Measurements from ENCODE around the gene PLPPR4. TPM values are rescaled to one million over a fixed set of nuclear protein-coding genes. Genes with fewer than 3 reads are reported as not detected.
"Not testable (repeated sequence)": the region's sequence is repeated elsewhere in the genome, so short reads cannot be mapped to it uniquely, and the experiment has no call there.

The PLPPR4 gene
- total RNA-seq: not detected

- no peak for DNase-seq
Observed at GRCh38 chr1:99264201-99265021, at the start of gene PLPPR4. Gene PLPPR4 (plus strand): TSS chr1:99264492. CDS start chr1:99264594, 102 bp downstream.

- no peak for DNase-seq
Observed at GRCh38 chr1:99216956-99217355, 47.3 kb upstream of the PLPPR4 start.

- DNase-seq: no peak
Observed at GRCh38 chr1:99217599-99217998, 46.7 kb upstream of the PLPPR4 start.

GRCh38 chr1:99218572-99218971, 45.7 kb upstream of the PLPPR4 start:
- DNase-seq: no peak

GRCh38 chr1:99218999-99219398, 45.3 kb upstream of the PLPPR4 start:
- no peak for DNase-seq

GRCh38 chr1:99227056-99227897, 37.0 kb upstream of the PLPPR4 start:
- DNase-seq: no peak

- DNase-seq: no peak
Observed at GRCh38 chr1:99228153-99228552, 36.1 kb upstream of the PLPPR4 start.

GRCh38 chr1:99229122-99229521, 35.2 kb upstream of the PLPPR4 start:
- DNase-seq: no peak

- DNase-seq: no peak
Observed at GRCh38 chr1:99230695-99231094, 33.6 kb upstream of the PLPPR4 start.

- DNase-seq: no peak
Observed at GRCh38 chr1:99232172-99232571, 32.1 kb upstream of the PLPPR4 start.

GRCh38 chr1:99233446-99233845, 30.8 kb upstream of the PLPPR4 start:
- no peak for DNase-seq

- DNase-seq: no peak
Observed at GRCh38 chr1:99236756-99237155, 27.5 kb upstream of the PLPPR4 start.

GRCh38 chr1:99239690-99240089, 24.6 kb upstream of the PLPPR4 start:
- no peak for DNase-seq

- DNase-seq: no peak
Observed at GRCh38 chr1:99240621-99241020, 23.7 kb upstream of the PLPPR4 start.

- DNase-seq: no peak
Observed at GRCh38 chr1:99246152-99246551, 18.1 kb upstream of the PLPPR4 start.

GRCh38 chr1:99247199-99247598, 17.1 kb upstream of the PLPPR4 start:
- no peak for DNase-seq

GRCh38 chr1:99250728-99251127, 13.6 kb upstream of the PLPPR4 start:
- no peak for DNase-seq

GRCh38 chr1:99251308-99251707, 13.0 kb upstream of the PLPPR4 start:
- no peak for DNase-seq

- no peak for DNase-seq
Observed at GRCh38 chr1:99252630-99253029, 11.7 kb upstream of the PLPPR4 start.

- DNase-seq: not testable (repeated sequence)
Observed at GRCh38 chr1:99260402-99260801, 3.9 kb upstream of the PLPPR4 start.

- DNase-seq: no peak
Observed at GRCh38 chr1:99265124-99265523, 832 bp downstream of the PLPPR4 start.

GRCh38 chr1:99266726-99267125, 2.4 kb downstream of the PLPPR4 start:
- DNase-seq: no peak

- no peak for DNase-seq
Observed at GRCh38 chr1:99268021-99268420, 3.7 kb downstream of the PLPPR4 start.

- DNase-seq: no peak
Observed at GRCh38 chr1:99269321-99269720, 5.0 kb downstream of the PLPPR4 start.
